Fibroblast of the aortic adventitia (primary cell): ENCODE results near the gene AGTRAP. TPM values are rescaled to one million over a fixed set of nuclear protein-coding genes. Genes with fewer than 3 reads are reported as not detected.

Experiments used
- DNase-seq: peaks from one replicate; pipeline ENCODE4 v3.0.0-alpha.2; 2010; ENCODE audit warnings: low read depth
- H3K4me3 ChIP-seq: 2 replicates; pipeline ENCODE4 v1.5.1; 2011; ENCODE audit warnings: low read depth, mild to moderate bottlenecking, control low read depth, low read length, moderate library complexity
- total RNA-seq: library from RNA; depleted of rRNA; stranded (reverse); fragments of >200 nt; gene quantifications from 2 replicates; pipeline ENCODE4 v1.2.3, GENCODE V29; 2012; ENCODE audit warnings: low replicate concordance
- TF ChIP-seq, protein P1 (sequence below): IDR thresholded peaks from 2 replicates; pipeline ENCODE4 v1.5.1; 2011; ENCODE audit warnings: mild to moderate bottlenecking, low read length, control low read depth, inconsistent platforms; ENCODE audit not compliant: insufficient read depth

The AGTRAP gene
- total RNA-seq, 1 donor: 49.4 TPM

DNA sequence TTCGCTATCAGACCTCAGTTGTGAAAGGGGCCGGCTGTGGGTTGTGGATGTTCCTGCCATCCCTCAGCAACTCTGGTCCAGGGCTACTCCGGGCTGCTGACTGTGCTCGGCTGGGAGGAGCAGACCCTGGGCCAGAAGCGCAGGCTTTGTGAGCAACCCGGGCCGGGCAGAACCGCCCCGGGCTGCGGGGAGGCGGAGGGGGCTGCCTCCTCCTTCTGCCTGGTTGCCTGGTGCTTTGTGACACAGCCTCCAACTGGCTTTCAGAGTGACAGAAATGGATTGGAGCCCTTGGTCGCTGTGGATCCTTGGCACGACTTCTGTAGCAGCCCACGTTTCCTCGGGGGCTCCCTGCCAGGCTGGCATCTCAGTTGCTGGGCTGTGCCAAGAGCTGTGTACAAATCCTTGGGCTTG, 34.4 kb upstream of the AGTRAP start:
- TF ChIP-seq, protein P1, sequence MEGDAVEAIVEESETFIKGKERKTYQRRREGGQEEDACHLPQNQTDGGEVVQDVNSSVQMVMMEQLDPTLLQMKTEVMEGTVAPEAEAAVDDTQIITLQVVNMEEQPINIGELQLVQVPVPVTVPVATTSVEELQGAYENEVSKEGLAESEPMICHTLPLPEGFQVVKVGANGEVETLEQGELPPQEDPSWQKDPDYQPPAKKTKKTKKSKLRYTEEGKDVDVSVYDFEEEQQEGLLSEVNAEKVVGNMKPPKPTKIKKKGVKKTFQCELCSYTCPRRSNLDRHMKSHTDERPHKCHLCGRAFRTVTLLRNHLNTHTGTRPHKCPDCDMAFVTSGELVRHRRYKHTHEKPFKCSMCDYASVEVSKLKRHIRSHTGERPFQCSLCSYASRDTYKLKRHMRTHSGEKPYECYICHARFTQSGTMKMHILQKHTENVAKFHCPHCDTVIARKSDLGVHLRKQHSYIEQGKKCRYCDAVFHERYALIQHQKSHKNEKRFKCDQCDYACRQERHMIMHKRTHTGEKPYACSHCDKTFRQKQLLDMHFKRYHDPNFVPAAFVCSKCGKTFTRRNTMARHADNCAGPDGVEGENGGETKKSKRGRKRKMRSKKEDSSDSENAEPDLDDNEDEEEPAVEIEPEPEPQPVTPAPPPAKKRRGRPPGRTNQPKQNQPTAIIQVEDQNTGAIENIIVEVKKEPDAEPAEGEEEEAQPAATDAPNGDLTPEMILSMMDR: no peak
- DNase-seq: no peak
- no peak overlapping the region for H3K4me3 ChIP-seq

DNA sequence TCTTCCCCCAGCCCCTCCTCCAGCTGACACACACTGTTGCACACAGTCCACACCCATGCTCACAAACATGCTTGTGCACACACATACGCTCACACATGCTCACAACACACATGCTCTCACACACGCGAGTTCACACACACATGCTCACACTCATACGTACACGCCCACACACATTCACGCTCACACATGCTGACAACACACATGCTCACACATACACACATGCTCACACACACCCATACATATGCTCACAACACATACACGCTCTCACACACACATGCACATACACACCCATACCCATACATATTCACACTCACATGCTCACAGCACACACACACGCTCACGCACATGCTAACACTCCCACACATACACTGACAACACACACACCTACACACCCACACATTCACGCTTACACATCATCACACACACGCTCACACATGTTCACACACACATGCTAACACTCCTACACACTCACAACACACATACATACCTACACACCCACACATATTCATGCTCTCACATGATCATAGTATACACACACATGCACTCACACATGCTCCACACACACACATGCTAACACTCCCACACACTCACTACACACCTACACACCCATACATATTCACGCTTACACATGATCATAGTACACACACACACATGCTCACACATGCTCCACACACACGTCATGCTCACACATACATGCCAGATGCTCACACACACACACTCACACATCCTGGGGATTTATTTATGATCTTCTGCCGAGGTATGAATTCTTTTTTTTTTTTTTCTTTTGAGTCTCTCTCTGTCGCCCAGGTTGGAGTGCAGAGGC, 33.7 kb upstream of the AGTRAP start:
- TF ChIP-seq, protein P1: no peak
- DNase-seq: no peak
- H3K4me3 ChIP-seq: no peak overlapping the region

DNA sequence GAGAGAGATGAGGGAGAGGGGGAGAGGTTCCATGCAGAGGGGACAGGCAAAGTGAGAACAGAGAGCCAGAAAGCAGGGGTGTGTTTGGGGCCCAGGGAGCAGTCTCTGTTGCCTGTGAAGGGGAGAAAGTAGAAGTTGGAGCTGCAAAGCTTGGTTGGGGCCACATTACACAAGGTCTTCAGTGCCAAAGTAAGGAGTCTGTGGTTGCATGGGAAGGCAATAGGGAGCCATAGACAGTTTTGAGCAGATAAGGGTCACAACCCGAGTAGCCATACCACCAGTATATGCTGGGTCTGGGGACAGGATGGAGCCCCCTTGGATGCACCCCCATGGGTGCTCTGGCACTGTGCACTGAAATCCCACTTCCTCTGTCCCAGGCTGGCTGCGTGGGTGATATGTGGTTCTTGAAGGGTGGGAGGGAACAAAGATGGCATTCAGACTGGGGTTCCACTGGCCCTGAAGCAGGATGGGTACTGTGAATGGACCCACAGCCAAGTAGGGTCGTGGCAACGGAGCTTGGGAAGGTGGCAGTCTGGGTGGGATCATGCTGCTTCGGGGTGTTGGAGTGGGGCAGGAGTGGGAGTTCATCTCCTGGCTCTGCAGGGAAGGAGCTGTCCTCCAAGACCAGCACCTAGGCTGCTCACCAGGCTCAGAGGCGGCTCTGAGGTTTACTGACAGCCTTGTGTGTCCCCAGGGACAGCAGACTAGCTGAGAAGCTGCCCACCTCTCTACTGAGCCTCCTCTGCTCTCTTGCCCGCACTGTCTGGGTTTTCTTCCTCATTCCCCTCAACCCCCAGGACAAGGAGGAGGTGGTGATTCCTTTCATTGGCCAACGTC, 32.4 kb upstream of the AGTRAP start:
- DNase-seq: no peak
- TF ChIP-seq, protein P1: no peak
- H3K4me3 ChIP-seq: no peak overlapping the region

DNA sequence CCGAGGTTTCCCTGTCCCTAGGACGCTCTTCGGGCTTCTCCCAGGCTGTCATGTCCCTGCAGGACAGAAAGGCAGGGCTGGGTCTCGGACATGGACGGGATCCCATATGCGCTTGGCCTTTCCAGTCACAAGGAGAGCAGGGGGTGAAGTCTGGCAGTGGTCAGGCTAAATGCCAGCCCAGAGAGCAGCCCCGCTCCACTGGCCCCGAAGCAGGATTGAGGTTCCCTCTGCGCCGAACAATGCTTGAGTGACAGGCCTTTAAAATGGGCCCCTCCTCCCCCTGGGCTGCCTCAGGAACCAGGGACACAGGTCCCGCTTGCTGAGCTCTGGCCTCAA, 31.8 kb upstream of the AGTRAP start:
- DNase-seq: no peak
- TF ChIP-seq, protein P1: no peak
- H3K4me3 ChIP-seq: no peak overlapping the region

DNA sequence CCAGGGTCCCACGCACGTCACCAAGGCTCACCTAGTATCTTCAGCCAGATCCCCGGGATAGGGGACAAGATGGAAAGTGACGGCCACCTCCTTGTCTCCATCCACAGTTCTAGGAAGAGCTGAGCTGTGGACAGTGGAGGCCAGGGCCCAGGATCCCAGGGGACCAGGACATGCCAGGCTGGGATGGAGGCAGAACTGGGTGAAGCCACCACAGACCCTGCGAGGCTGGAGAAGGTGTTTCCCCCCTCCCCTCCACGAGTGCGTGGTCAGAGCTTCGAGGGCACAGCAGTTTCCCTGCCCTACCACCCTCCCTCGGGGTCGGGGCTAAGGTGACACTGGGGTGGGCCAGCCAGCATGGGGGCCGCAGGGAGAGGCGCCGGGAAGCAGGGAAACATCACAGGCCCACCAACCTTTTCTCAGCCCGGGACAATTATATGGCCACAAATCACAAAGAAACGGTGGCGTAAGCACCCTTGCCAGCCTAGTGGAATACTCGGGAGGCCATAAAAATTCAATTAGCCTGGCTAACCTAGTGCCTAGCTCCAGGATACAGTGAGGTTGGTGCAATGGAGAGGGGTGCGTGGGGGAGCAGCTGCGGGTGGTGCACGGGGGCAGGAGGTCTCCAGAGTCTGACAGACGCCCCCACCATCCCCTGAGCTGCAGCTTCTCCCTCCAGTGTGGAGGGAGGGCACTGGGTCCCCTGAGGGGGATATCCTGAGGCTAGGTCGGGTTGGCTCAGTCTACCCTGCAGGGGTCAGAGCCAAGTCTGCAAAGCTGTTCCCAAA, 31.1 kb upstream of the AGTRAP start:
- H3K4me3 ChIP-seq: no peak overlapping the region
- DNase-seq: no peak
- TF ChIP-seq, protein P1: no peak

DNA sequence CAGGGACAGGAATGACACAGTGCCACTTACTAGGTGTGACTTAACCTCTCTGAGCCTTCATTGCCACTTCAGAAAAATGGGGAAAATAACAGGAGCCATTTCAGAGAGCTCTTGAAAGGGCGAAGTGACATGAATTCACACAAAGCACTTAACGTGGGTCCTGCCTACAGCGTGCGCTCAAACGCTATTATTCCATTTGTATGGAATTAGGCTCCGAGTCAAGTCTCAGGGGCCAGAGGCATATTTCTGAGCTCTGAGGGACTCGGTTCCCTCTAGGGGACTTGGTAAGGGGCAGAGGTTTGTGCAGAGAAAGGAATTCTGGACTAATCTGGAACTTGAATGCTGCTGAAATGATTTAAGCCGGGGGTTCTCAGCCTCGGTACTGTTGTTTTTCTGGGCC, 30.3 kb upstream of the AGTRAP start:
- no peak for DNase-seq
- no peak overlapping the region for H3K4me3 ChIP-seq
- TF ChIP-seq, protein P1: no peak
